Measurements from ENCODE around the gene SELENBP1.
"Not testable (repeated sequence)": the region's sequence is repeated elsewhere in the genome, so short reads cannot be mapped to it uniquely, and the experiment has no call there.

The SELENBP1 gene

DNA sequence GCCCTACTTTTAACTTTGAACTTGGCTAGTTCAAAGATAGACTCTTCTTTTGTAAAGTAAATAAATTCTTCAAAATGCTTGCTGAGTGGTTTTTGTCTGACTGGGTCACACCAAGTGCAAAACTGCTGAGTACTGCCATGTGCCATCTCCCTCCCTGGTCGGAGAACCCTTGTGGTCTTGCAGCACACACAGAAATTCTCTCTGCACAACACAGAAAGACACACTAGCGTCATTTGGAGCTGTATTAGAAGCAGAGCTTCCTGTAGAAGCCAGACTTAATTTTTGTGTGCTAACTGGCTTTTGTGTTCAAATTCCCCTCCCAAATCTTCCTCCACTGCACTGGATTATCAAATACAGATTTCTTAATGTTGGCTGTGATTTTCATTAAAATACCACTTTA is 29.4 kb upstream of the SELENBP1 start:
- Histone ChIP-seq H3K9ac (ENCODE audit: low read length) (no peak overlapping the region), H3K4me1 (ENCODE audit: control insufficient read depth, low read depth, low read length) (peaks cover 6% of the 10 kb centered on the region), H3K36me3 (ENCODE audit: control insufficient read depth, low read depth, low read length) (peaks cover 56% of the 10 kb centered on the region), H3K27me3 (ENCODE audit: control insufficient read depth, insufficient read depth, low read length) (no peaks in the 10 kb centered on the region), H3K27ac (ENCODE audit: low read length) (no peak overlapping the region), H3K4me3 (ENCODE audit: low read length) (no peak overlapping the region), H3K9me3 (ENCODE audit: control insufficient read depth, low read depth, low read length) (no peaks in the 10 kb centered on the region)

DNA sequence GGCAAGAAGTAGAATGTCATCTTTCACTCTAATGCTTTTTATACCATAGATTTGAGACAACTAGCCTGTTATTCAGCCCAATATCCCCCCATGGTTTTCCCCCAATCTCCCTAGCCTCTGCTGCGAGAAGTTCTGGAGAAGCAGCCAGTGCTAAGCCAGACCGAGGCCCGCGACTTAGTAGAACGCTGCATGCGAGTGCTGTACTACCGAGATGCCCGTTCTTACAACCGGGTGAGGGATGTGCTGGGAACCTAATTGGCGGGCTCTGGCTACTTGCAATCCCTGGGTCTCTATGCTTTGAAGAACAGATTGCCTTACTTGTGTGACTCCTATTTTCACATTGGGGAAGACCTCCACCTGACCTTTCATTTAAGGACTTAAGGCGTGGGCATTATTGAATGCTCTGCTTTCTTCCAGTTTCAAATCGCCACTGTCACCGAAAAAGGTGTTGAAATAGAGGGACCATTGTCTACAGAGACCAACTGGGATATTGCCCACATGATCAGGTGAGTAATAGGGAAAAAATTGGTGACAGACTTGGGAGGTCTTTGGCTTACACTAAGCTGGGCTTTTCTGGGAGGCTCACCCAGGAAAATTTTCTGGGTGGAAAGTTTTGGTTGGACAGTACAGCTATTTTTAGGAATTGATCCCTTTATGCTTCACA is 28.8 kb upstream of the SELENBP1 start:
- Histone ChIP-seq H3K4me3 (ENCODE audit: low read length) (peak overlapping the region; percentile 79), H3K27ac (ENCODE audit: low read length) (no peak overlapping the region), H3K4me1 (ENCODE audit: control insufficient read depth, low read depth, low read length) (peaks cover 6% of the 10 kb centered on the region), H3K9me3 (ENCODE audit: control insufficient read depth, low read depth, low read length) (no peaks in the 10 kb centered on the region), H3K9ac (ENCODE audit: low read length) (no peak overlapping the region), H3K36me3 (ENCODE audit: control insufficient read depth, low read depth, low read length) (peaks cover 51% of the 10 kb centered on the region), H3K27me3 (ENCODE audit: control insufficient read depth, insufficient read depth, low read length) (no peaks in the 10 kb centered on the region)

GRCh38 chr1:151399324-151400171 is 27.0 kb upstream of the SELENBP1 start, which contains the start of gene PSMB4:
TSS of gene PSMB4 (plus strand) at chr1:151399573. CDS start at chr1:151399588, 15 bp downstream.
- Histone ChIP-seq H3K36me3 (ENCODE audit: control insufficient read depth, low read depth, low read length) (peaks cover 33% of the 10 kb centered on the region), H3K9ac (ENCODE audit: low read length) (peak within 1 kb of the TSS; percentile 95), H3K4me1 (ENCODE audit: control insufficient read depth, low read depth, low read length) (peaks cover 6% of the 10 kb centered on the region), H3K27me3 (ENCODE audit: control insufficient read depth, insufficient read depth, low read length) (no peaks in the 10 kb centered on the region), H3K27ac (ENCODE audit: low read length) (peak within 1 kb of the TSS; percentile 80), H3K4me3 (ENCODE audit: low read length) (peak within 1 kb of the TSS; percentile 79), H3K9me3 (ENCODE audit: control insufficient read depth, low read depth, low read length) (no peaks in the 10 kb centered on the region)

DNA sequence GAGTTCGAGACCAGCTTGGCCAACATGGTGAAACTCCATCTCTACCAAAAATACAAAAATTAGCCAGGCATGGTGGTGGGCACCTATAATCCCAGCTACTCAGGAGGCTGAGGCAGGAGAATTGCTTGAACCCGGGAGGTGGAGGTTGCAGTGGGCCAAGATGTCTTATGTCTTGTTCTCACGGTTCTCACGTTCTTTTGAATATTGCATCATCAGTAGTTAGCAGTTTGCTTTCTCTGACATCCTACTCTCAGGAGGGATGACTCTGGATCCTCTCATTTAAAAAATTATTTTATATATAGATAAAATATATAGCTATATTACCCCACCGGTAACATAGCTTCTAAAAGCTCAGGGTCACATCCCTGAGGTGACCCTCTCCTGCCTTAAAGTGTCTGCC is 23.8 kb upstream of the SELENBP1 start:
- not testable (repeated sequence) for H3K27ac ChIP-seq (ENCODE audit: low read length); H3K4me1 ChIP-seq (ENCODE audit: control insufficient read depth, low read depth, low read length); H3K9me3 ChIP-seq (ENCODE audit: control insufficient read depth, low read depth, low read length); H3K4me3 ChIP-seq (ENCODE audit: low read length); H3K9ac ChIP-seq (ENCODE audit: low read length); H3K27me3 ChIP-seq (ENCODE audit: control insufficient read depth, insufficient read depth, low read length)
- H3K36me3 ChIP-seq (ENCODE audit: control insufficient read depth, low read depth, low read length): peaks cover 10% of the 10 kb centered on the region

- Histone ChIP-seq H3K4me1 (ENCODE audit: control insufficient read depth, low read depth, low read length) (no peaks in the 10 kb centered on the region), H3K9ac (ENCODE audit: low read length) (no peak overlapping the region), H3K27me3 (ENCODE audit: control insufficient read depth, insufficient read depth, low read length) (no peaks in the 10 kb centered on the region), H3K36me3 (ENCODE audit: control insufficient read depth, low read depth, low read length) (no peaks in the 10 kb centered on the region), H3K4me3 (ENCODE audit: low read length) (no peak overlapping the region), H3K27ac (ENCODE audit: low read length) (no peak overlapping the region), H3K9me3 (ENCODE audit: control insufficient read depth, low read depth, low read length) (no peaks in the 10 kb centered on the region)
These were observed 21.1 kb upstream of the SELENBP1 start for GRCh38 chr1:151393583-151393982.

DNA sequence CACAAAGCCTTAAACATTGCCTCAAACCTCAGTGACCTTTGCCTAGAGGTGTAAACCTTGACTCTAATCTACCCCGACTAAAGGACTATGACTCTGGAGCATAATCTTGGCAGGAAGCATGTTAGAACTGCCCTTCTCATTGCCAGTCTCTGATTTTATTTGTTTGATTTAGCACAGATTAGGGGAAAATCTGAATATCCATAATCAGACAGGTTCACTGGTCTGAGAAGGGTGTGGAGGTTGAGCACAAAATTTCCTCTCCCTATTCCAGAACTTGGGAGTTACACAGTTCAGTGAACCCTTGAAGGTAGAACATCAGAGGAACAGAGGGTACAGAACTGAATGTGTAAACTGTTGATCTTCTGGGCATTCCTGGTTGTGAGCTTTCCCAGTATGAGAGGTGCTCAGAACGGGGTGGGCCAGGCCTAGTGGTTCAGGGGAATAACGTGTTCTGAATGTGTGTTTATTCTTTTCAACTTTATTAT is 18.6 kb upstream of the SELENBP1 start:
- Histone ChIP-seq H3K4me1 (ENCODE audit: control insufficient read depth, low read depth, low read length) (no peaks in the 10 kb centered on the region), H3K4me3 (ENCODE audit: low read length) (no peak overlapping the region), H3K9ac (ENCODE audit: low read length) (no peak overlapping the region), H3K9me3 (ENCODE audit: control insufficient read depth, low read depth, low read length) (no peaks in the 10 kb centered on the region), H3K36me3 (ENCODE audit: control insufficient read depth, low read depth, low read length) (no peaks in the 10 kb centered on the region), H3K27me3 (ENCODE audit: control insufficient read depth, insufficient read depth, low read length) (no peaks in the 10 kb centered on the region), H3K27ac (ENCODE audit: low read length) (no peak overlapping the region)

DNA sequence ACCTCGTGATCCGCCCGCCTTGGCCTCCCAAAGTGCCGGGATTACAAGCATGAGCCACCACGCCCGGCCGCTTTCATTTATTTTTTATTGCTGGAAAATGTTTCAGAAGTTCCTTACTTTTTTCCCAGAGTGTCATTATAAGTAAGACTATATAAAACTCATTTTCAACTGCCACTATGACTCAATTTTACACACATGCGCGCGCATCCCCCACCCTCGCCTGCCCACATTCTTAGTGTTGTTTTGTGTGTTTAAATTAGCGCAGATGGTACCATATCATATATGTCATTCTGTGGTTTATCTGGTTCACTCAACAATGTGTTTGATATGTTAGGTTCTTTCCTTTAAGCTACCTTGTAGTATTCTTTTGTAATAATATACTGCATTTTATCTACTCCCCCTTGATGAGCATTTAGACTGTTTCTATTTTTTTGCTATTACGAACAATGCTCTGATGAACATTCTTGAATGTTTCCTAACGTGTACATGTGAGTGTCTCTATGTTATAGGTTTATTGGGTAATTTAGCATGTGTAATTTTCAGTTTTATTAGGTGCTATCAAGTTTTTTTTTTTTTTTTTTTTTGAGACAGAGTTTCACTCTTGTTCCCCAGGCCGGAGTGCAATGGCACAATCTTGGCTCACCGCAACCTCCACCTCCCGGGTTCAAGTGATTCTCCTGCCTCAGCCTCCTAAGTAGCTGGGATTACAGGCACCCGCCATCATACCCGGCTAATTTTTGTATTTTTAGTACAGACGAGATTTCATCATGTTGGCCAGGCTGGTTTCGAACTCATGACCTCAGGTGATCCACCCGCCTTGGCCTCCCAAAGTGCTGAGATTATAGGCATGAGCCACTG is 17.9 kb upstream of the SELENBP1 start:
- not testable (repeated sequence) for H3K36me3 ChIP-seq (ENCODE audit: control insufficient read depth, low read depth, low read length); H3K9me3 ChIP-seq (ENCODE audit: control insufficient read depth, low read depth, low read length); H3K27me3 ChIP-seq (ENCODE audit: control insufficient read depth, insufficient read depth, low read length)

GRCh38 chr1:151386002-151386401 is 13.5 kb upstream of the SELENBP1 start:
- Histone ChIP-seq H3K27me3 (ENCODE audit: control insufficient read depth, insufficient read depth, low read length) (no peaks in the 10 kb centered on the region), H3K27ac (ENCODE audit: low read length) (no peak overlapping the region), H3K36me3 (ENCODE audit: control insufficient read depth, low read depth, low read length) (no peaks in the 10 kb centered on the region), H3K4me1 (ENCODE audit: control insufficient read depth, low read depth, low read length) (no peaks in the 10 kb centered on the region), H3K4me3 (ENCODE audit: low read length) (no peak overlapping the region), H3K9ac (ENCODE audit: low read length) (no peak overlapping the region), H3K9me3 (ENCODE audit: control insufficient read depth, low read depth, low read length) (no peaks in the 10 kb centered on the region)

More for the DNA sequence above, 17.9 kb upstream of the SELENBP1 start:
- H3K4me1 ChIP-seq (ENCODE audit: control insufficient read depth, low read depth, low read length); H3K9ac ChIP-seq (ENCODE audit: low read length); H3K27ac ChIP-seq (ENCODE audit: low read length); H3K4me3 ChIP-seq (ENCODE audit: low read length): not testable (repeated sequence)

GRCh38 chr1:151384584-151384983 is 12.1 kb upstream of the SELENBP1 start:
- H3K36me3 ChIP-seq (ENCODE audit: control insufficient read depth, low read depth, low read length): no peaks in the 10 kb centered on the region

DNA sequence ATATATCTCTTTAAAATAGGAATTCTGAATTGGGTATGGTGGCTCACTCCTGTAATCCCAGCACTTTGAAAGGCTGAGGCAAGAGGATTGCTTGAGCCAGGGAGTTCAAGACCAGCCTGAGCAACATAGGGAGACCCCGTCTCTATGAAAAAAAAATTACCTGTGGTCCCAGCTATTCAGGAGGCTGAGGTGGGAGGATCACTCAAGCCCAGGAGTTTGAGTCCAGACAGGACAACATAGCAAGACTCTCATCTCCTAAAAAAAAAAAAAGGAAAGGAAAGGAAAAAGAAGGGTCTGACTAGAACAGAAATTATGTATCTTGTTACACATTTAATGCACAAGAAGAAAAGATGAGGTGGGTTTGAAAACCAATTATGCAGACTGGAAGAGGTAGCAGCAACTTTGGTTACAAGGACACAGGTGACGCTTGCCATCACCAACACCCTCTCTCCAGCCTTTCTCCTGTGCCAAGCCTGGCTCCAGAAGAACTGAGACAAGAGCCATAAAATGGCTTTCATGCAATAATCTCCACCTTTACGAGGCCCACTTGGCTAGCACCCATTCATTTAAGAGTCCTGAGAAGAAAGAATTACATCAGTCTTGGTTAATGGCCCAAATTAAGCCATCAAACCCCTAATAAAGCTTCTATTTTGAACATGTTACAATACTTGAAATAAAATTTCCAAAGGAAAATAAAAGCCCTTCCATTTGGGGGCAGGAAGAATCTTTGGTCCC is 4.8 kb upstream of the SELENBP1 start:
- Histone ChIP-seq H3K27ac (ENCODE audit: low read length) (no peak overlapping the region), H3K36me3 (ENCODE audit: control insufficient read depth, low read depth, low read length) (no peaks in the 10 kb centered on the region), H3K4me3 (ENCODE audit: low read length) (no peak overlapping the region), H3K9me3 (ENCODE audit: control insufficient read depth, low read depth, low read length) (no peaks in the 10 kb centered on the region), H3K4me1 (ENCODE audit: control insufficient read depth, low read depth, low read length) (peaks cover 2% of the 10 kb centered on the region), H3K27me3 (ENCODE audit: control insufficient read depth, insufficient read depth, low read length) (no peaks in the 10 kb centered on the region), H3K9ac (ENCODE audit: low read length) (no peak overlapping the region)

More at GRCh38 chr1:151384584-151384983, 12.1 kb upstream of the SELENBP1 start:
- H3K27ac ChIP-seq (ENCODE audit: low read length): no peak overlapping the region
- no peaks in the 10 kb centered on the region for H3K9me3 ChIP-seq (ENCODE audit: control insufficient read depth, low read depth, low read length)
- no peaks in the 10 kb centered on the region for H3K4me1 ChIP-seq (ENCODE audit: control insufficient read depth, low read depth, low read length)
- no peaks in the 10 kb centered on the region for H3K27me3 ChIP-seq (ENCODE audit: control insufficient read depth, insufficient read depth, low read length)
- no peak overlapping the region for H3K4me3 ChIP-seq (ENCODE audit: low read length)
- H3K9ac ChIP-seq (ENCODE audit: low read length): no peak overlapping the region

GRCh38 chr1:151373196-151373595 is 691 bp upstream of the SELENBP1 start:
- H3K27me3 ChIP-seq (ENCODE audit: control insufficient read depth, insufficient read depth, low read length): no peaks in the 10 kb centered on the region
- no peaks in the 10 kb centered on the region for H3K9me3 ChIP-seq (ENCODE audit: control insufficient read depth, low read depth, low read length)
- no peak overlapping the region for H3K4me3 ChIP-seq (ENCODE audit: low read length)
- H3K27ac ChIP-seq (ENCODE audit: low read length): no peak overlapping the region
- peaks cover 9% of the 10 kb centered on the region for H3K4me1 ChIP-seq (ENCODE audit: control insufficient read depth, low read depth, low read length)
- H3K36me3 ChIP-seq (ENCODE audit: control insufficient read depth, low read depth, low read length): no peaks in the 10 kb centered on the region
- H3K9ac ChIP-seq (ENCODE audit: low read length): no peak overlapping the region
